Measurements from ENCODE around the gene ZNF333. TPM values are rescaled to one million over a fixed set of nuclear protein-coding genes. Genes with fewer than 3 reads are reported as not detected.

ZNF333 gene
- total RNA-seq, 2 experiments from 2014 or later, result 15.5 to 17.6 TPM

- peaks cover 18% of the 10 kb centered on the region for H3K27me3 Mint-ChIP-seq
- Histone ChIP-seq H3K4me3 (ENCODE audit: low read length) (no peak overlapping the region), H3K9me3 (ENCODE audit: control insufficient read depth in 1 of 2, insufficient read depth in 1 of 2, low read length in 2 of 2) (no peaks in the 10 kb centered on the region), H3K36me3 (ENCODE audit: insufficient read depth, low read length) (no peaks in the 10 kb centered on the region), H3K4me1 (ENCODE audit: insufficient read depth, low read length) (peaks cover 8% of the 10 kb centered on the region), H3K27me3 (ENCODE audit: control insufficient read depth in 1 of 2, insufficient read depth in 2 of 2, low read length in 2 of 2) (peaks cover 0 to 7% of the 10 kb centered on the region in 2 experiments), H3K27ac (ENCODE audit: low read depth in 1 of 2, low read length in 2 of 2) (no peak overlapping the region)
- H3K36me3 Mint-ChIP-seq (ENCODE audit: low read depth), result no peaks in the 10 kb centered on the region
- no peak for TF ChIP-seq CTCF (IDR thresholded peaks at IDR 0.05)
- H3K9me3 Mint-ChIP-seq, result no peaks in the 10 kb centered on the region
- no peak overlapping the region for H3K4me3 Mint-ChIP-seq
- no peak for ATAC-seq (ENCODE audit: poor library complexity)
- no peak for DNase-seq
- ChIA-PET POLR2A (no interaction called here), CTCF (no interaction called here)
- intact Hi-C loops (cut with DNase I, micrococcal nuclease), result no loop called here
- no peaks in the 10 kb centered on the region for H3K4me1 Mint-ChIP-seq (ENCODE audit: low read depth)
- H3K27ac Mint-ChIP-seq, result no peak overlapping the region
Measured at GRCh38 chr19:14678199-14678598, 11.6 kb upstream of the ZNF333 start.

GRCh38 chr19:14682084-14682483 is 7.8 kb upstream of the ZNF333 start:
- peaks cover 14% of the 10 kb centered on the region for H3K4me1 ChIP-seq (ENCODE audit: insufficient read depth, low read length)
- H3K4me1 Mint-ChIP-seq (ENCODE audit: low read depth), result no peaks in the 10 kb centered on the region
- no peak for TF ChIP-seq CTCF (IDR thresholded peaks at IDR 0.05)
- H3K27me3 Mint-ChIP-seq, result peaks cover 10% of the 10 kb centered on the region
- ATAC-seq (ENCODE audit: poor library complexity) (no peak), DNase-seq (no peak)
- H3K27ac ChIP-seq (ENCODE audit: low read depth in 1 of 2, low read length in 2 of 2), result no peak overlapping the region
- H3K4me3 Mint-ChIP-seq, result no peak overlapping the region
- ChIA-PET POLR2A (no interaction called here), CTCF (no interaction called here)
- no peak overlapping the region for H3K4me3 ChIP-seq (ENCODE audit: low read length)
- no peaks in the 10 kb centered on the region for H3K9me3 Mint-ChIP-seq
- no peaks in the 10 kb centered on the region for H3K36me3 Mint-ChIP-seq (ENCODE audit: low read depth)
- H3K27me3 ChIP-seq (ENCODE audit: control insufficient read depth in 1 of 2, insufficient read depth in 2 of 2, low read length in 2 of 2), result no peaks in the 10 kb centered on the region
- H3K27ac Mint-ChIP-seq, result no peak overlapping the region
- no peaks in the 10 kb centered on the region for H3K9me3 ChIP-seq (ENCODE audit: control insufficient read depth in 1 of 2, insufficient read depth in 1 of 2, low read length in 2 of 2)
- intact Hi-C loops (cut with DNase I, micrococcal nuclease), result loop anchor here in 1 of 2 experiments (10.0 kb wide), 1 partner anchor 187 kb away; the partner anchor contains the start of gene GIPC1
- no peaks in the 10 kb centered on the region for H3K36me3 ChIP-seq (ENCODE audit: insufficient read depth, low read length)

- Histone ChIP-seq H3K4me1 (ENCODE audit: insufficient read depth, low read length) (peaks cover 14% of the 10 kb centered on the region), H3K27me3 (ENCODE audit: control insufficient read depth in 1 of 2, insufficient read depth in 2 of 2, low read length in 2 of 2) (no peaks in the 10 kb centered on the region), H3K36me3 (ENCODE audit: insufficient read depth, low read length) (no peaks in the 10 kb centered on the region), H3K27ac (ENCODE audit: low read depth in 1 of 2, low read length in 2 of 2) (no peak overlapping the region), H3K4me3 (ENCODE audit: low read length) (no peak overlapping the region), H3K9me3 (ENCODE audit: control insufficient read depth in 1 of 2, insufficient read depth in 1 of 2, low read length in 2 of 2) (no peaks in the 10 kb centered on the region)
- Mint-ChIP-seq H3K36me3 (ENCODE audit: low read depth) (no peaks in the 10 kb centered on the region), H3K27ac (peak overlapping the region; percentile 38), H3K27me3 (peaks cover 10% of the 10 kb centered on the region), H3K4me1 (ENCODE audit: low read depth) (no peaks in the 10 kb centered on the region), H3K9me3 (no peaks in the 10 kb centered on the region), H3K4me3 (no peak overlapping the region)
- DNase-seq, result peak in 3 of 14 experiments; percentile 53 to 61 (median 55)
- POLR2A ChIA-PET, result interaction anchor here (0.7 kb wide), 1 partner anchor 11 kb away, joined by 3 read pairs; no protein-coding TSS in a partner anchor
- ATAC-seq (ENCODE audit: poor library complexity), result peak; percentile 66
- TF ChIP-seq CTCF (IDR thresholded peaks at IDR 0.05), result no peak
- CTCF ChIA-PET, result interaction anchor here (6.8 kb wide), 1 partner anchor 110 kb away, joined by 74 read pairs; the partner anchor contains the start of gene NDUFB7
- intact Hi-C loops (cut with DNase I, micrococcal nuclease), result loop anchor here in 1 of 2 experiments (10.0 kb wide), 1 partner anchor 189 kb away; the partner anchor contains the start of gene GIPC1
Measured at GRCh38 chr19:14683439-14683838, 6.4 kb upstream of the ZNF333 start.

All from CD4-positive, alpha-beta T cell (primary cell).